ENCODE data around the gene SPRR1A. TPM values are rescaled to one million over a fixed set of nuclear protein-coding genes. Genes with fewer than 3 reads are reported as not detected.

Gene SPRR1A
- total RNA-seq, 1 donor from 2014 or later, result not detected

- H3F3A ChIP-seq (ENCODE audit: low read depth), result no peaks in the 10 kb centered on the region
- DNase-seq (ENCODE audit: low spot score), result no peak
- no peaks in the 10 kb centered on the region for H3K27me3 ChIP-seq
- no peaks in the 10 kb centered on the region for H3K9me3 ChIP-seq (ENCODE audit: low read depth)
- Mint-ChIP-seq H3K4me3 (no peak overlapping the region), H3K4me1 (no peaks in the 10 kb centered on the region), H3K27me3 (ENCODE audit: insufficient read depth, low read depth) (peaks cover 2% of the 10 kb centered on the region), H3K9me3 (peaks cover 2% of the 10 kb centered on the region), H3K36me3 (no peaks in the 10 kb centered on the region), H3K27ac (no peak overlapping the region)
- H3K36me3 ChIP-seq, result no peaks in the 10 kb centered on the region
- H3K4me2 ChIP-seq, result no peak overlapping the region
- no peak overlapping the region for H2AFZ ChIP-seq (replicated peaks)
- H3K9ac ChIP-seq, result no peak overlapping the region
- H3K27ac ChIP-seq, result no peak overlapping the region
- no peak overlapping the region for H3K4me3 ChIP-seq
- no peaks in the 10 kb centered on the region for H3K79me2 ChIP-seq (ENCODE audit: low read depth)
- TF ChIP-seq, protein P1, sequence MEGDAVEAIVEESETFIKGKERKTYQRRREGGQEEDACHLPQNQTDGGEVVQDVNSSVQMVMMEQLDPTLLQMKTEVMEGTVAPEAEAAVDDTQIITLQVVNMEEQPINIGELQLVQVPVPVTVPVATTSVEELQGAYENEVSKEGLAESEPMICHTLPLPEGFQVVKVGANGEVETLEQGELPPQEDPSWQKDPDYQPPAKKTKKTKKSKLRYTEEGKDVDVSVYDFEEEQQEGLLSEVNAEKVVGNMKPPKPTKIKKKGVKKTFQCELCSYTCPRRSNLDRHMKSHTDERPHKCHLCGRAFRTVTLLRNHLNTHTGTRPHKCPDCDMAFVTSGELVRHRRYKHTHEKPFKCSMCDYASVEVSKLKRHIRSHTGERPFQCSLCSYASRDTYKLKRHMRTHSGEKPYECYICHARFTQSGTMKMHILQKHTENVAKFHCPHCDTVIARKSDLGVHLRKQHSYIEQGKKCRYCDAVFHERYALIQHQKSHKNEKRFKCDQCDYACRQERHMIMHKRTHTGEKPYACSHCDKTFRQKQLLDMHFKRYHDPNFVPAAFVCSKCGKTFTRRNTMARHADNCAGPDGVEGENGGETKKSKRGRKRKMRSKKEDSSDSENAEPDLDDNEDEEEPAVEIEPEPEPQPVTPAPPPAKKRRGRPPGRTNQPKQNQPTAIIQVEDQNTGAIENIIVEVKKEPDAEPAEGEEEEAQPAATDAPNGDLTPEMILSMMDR (IDR thresholded peaks at IDR 0.05), result no peak
- no peak for TF ChIP-seq EZH2phosphoT487 (IDR thresholded peaks at IDR 0.05)
- TF ChIP-seq EZH2 (IDR thresholded peaks at IDR 0.05), result no peak
- H3K4me1 ChIP-seq, result no peaks in the 10 kb centered on the region
- no peaks in the 10 kb centered on the region for H4K20me1 ChIP-seq (ENCODE audit: low read depth)
Measured at GRCh38 chr1:152965853-152966252, 18.0 kb upstream of the SPRR1A start.

DNA sequence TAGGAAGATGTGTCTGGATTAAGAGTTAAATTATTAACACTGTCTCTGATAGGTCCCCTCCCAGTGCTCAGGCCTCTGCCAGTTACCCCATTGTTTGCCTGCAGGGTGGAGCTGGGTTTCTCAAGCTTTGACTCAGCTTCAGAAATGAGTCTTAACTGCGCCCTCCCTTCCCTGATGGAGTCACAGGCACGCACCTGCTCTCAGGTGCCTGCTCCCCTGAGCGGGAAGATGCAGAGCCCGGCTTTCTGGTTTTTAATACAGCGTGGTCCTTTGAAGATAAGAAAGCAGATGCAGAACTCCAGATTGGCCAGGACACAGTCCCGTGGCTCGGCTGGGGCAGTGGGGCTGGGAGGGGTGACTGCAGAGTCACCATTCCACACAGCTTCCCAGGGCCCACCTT, 16.7 kb upstream of the SPRR1A start:
- H3K4me2 ChIP-seq, result no peak overlapping the region
- no peaks in the 10 kb centered on the region for H3K9me3 ChIP-seq (ENCODE audit: low read depth)
- no peak for DNase-seq (ENCODE audit: low spot score)
- H3K4me1 ChIP-seq, result no peaks in the 10 kb centered on the region
- no peaks in the 10 kb centered on the region for H4K20me1 ChIP-seq (ENCODE audit: low read depth)
- no peaks in the 10 kb centered on the region for H3K79me2 ChIP-seq (ENCODE audit: low read depth)
- no peaks in the 10 kb centered on the region for H3F3A ChIP-seq (ENCODE audit: low read depth)
- Mint-ChIP-seq H3K4me1 (no peaks in the 10 kb centered on the region), H3K36me3 (no peaks in the 10 kb centered on the region), H3K4me3 (no peak overlapping the region), H3K9me3 (peaks cover 2% of the 10 kb centered on the region), H3K27me3 (ENCODE audit: insufficient read depth, low read depth) (peaks cover 5% of the 10 kb centered on the region), H3K27ac (no peak overlapping the region)
- H3K36me3 ChIP-seq, result no peaks in the 10 kb centered on the region
- H3K27ac ChIP-seq, result no peak overlapping the region
- H3K9ac ChIP-seq, result no peak overlapping the region
- no peak for TF ChIP-seq EZH2 (IDR thresholded peaks at IDR 0.05)
- TF ChIP-seq EZH2phosphoT487 (IDR thresholded peaks at IDR 0.05), result no peak
- TF ChIP-seq, protein P1 (IDR thresholded peaks at IDR 0.05), result no peak
- H3K4me3 ChIP-seq, result no peak overlapping the region
- H2AFZ ChIP-seq (replicated peaks), result no peak overlapping the region
- H3K27me3 ChIP-seq, result no peaks in the 10 kb centered on the region

GRCh38 chr1:152968248-152968647, 15.6 kb upstream of the SPRR1A start:
- Histone ChIP-seq H3K4me1 (no peaks in the 10 kb centered on the region), H3K9me3 (ENCODE audit: low read depth) (no peaks in the 10 kb centered on the region), H2AFZ (replicated peaks) (no peak overlapping the region), H3K79me2 (ENCODE audit: low read depth) (no peaks in the 10 kb centered on the region), H4K20me1 (ENCODE audit: low read depth) (no peaks in the 10 kb centered on the region), H3K4me3 (no peak overlapping the region), H3K27ac (no peak overlapping the region), H3K4me2 (no peak overlapping the region), H3K36me3 (no peaks in the 10 kb centered on the region), H3F3A (ENCODE audit: low read depth) (no peaks in the 10 kb centered on the region), H3K27me3 (no peaks in the 10 kb centered on the region), H3K9ac (no peak overlapping the region)
- no peaks in the 10 kb centered on the region for H3K4me1 Mint-ChIP-seq
- no peak overlapping the region for H3K4me3 Mint-ChIP-seq
- DNase-seq (ENCODE audit: low spot score), result no peak
- H3K27ac Mint-ChIP-seq, result no peak overlapping the region
- H3K27me3 Mint-ChIP-seq (ENCODE audit: insufficient read depth, low read depth), result peaks cover 5% of the 10 kb centered on the region
- no peaks in the 10 kb centered on the region for H3K36me3 Mint-ChIP-seq
- H3K9me3 Mint-ChIP-seq, result peaks cover 2% of the 10 kb centered on the region
- TF ChIP-seq EZH2 (IDR thresholded peaks at IDR 0.05), result no peak
- TF ChIP-seq EZH2phosphoT487 (IDR thresholded peaks at IDR 0.05), result no peak
- TF ChIP-seq, protein P1 (IDR thresholded peaks at IDR 0.05), result no peak

All from neural progenitor cell (in vitro differentiated cells).